ENCODE measurements around the gene PRKN. TPM values are rescaled to one million over a fixed set of nuclear protein-coding genes. Genes with fewer than 3 reads are reported as not detected.

The PRKN gene
- total and polyA plus RNA-seq, 9 of the 15 experiments (the other 6 are each of a cell fraction or from before 2014, with no cell fraction given), result 0.03 to 0.96 (median 0.15) TPM; not detected in 2

DNA sequence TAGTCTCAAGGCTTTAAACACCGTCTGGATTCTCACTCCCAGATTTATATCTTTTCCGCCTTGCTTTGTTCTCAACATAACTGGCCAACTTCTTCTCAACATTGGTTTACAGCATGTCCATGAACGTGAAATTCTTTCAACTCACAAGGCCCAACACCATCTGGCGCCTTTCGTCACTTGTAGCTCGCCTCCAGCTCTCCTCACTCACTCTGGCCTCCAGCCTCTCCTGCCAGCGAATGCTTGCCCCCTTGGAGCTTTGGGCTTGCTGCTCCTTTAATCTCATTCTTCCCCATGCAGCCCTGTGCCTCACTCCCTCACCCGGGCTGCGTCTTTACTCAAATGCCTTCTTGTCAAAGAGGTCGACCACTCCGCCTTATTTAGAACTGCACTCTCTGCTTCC is 324.5 kb downstream of the PRKN start (continued):
- TF ChIP-seq, protein P1, sequence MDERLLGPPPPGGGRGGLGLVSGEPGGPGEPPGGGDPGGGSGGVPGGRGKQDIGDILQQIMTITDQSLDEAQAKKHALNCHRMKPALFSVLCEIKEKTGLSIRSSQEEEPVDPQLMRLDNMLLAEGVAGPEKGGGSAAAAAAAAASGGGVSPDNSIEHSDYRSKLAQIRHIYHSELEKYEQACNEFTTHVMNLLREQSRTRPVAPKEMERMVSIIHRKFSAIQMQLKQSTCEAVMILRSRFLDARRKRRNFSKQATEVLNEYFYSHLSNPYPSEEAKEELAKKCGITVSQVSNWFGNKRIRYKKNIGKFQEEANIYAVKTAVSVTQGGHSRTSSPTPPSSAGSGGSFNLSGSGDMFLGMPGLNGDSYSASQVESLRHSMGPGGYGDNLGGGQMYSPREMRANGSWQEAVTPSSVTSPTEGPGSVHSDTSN (CRISPR knock-in tag; IDR thresholded peaks at IDR 0.05; ENCODE audit: low read depth), result no peak
- TF ChIP-seq, protein P1 (tag; conservative IDR thresholded peaks at IDR 0.05; ENCODE audit: low read depth), result no peak
- TF ChIP-seq ILK (tag; IDR thresholded peaks at IDR 0.05; ENCODE audit: borderline replicate concordance, low read depth), result no peak
- no peak for TF ChIP-seq PCBP2 (IDR thresholded peaks at IDR 0.05; ENCODE audit: low read depth, low read length, poor library complexity, severe bottlenecking)
- TF ChIP-seq, protein P2, sequence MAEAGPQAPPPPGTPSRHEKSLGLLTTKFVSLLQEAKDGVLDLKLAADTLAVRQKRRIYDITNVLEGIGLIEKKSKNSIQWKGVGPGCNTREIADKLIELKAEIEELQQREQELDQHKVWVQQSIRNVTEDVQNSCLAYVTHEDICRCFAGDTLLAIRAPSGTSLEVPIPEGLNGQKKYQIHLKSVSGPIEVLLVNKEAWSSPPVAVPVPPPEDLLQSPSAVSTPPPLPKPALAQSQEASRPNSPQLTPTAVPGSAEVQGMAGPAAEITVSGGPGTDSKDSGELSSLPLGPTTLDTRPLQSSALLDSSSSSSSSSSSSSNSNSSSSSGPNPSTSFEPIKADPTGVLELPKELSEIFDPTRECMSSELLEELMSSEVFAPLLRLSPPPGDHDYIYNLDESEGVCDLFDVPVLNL (CRISPR knock-in tag; IDR thresholded peaks at IDR 0.05; ENCODE audit: low read depth), result no peak
- no peak for TF ChIP-seq RBM39 (optimal IDR thresholded peaks at IDR 0.05; ENCODE audit: low read depth, low read length)

DNA sequence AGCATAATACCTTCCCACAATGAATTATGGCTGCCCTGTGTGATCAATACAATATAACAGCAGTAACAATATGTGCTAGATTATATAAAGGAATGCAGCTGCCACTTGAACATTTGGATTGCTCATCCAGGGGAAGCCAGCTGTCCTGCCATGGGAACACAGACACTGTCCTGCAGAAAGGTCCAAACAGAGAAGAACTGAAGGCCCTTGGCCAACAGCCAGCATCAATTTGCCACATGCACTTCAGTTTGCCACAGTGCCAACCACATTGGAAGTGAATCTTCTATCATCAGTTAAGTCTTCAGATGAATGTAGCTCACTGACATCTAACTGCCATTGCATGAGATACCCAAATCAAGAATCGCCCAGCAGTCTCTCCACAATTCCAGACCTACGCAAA is 332.4 kb downstream of the PRKN start:
- Histone ChIP-seq H3K9me1 (ENCODE audit: control insufficient read depth, insufficient read depth, low read length) (no peaks in the 10 kb centered on the region), H3K79me2 (ENCODE audit: control insufficient read depth, insufficient read depth, low read length) (no peaks in the 10 kb centered on the region), H3K4me3 (no peak overlapping the region), H3K4me1 (replicated peaks in 1 of 2; ENCODE audit: control insufficient read depth in 2 of 2, insufficient read depth in 2 of 2, low read length in 2 of 2) (no peaks in the 10 kb centered on the region), H4K20me1 (replicated peaks; ENCODE audit: control insufficient read depth, insufficient read depth, low read length) (no peaks in the 10 kb centered on the region), H3K9me3 (replicated peaks; ENCODE audit: control insufficient read depth, insufficient read depth, low read depth, low read length) (peaks cover 2% of the 10 kb centered on the region), H3K27me3 (ENCODE audit: control insufficient read depth in 2 of 2, insufficient read depth in 2 of 2, low read length in 2 of 2) (no peaks in the 10 kb centered on the region), H3K27ac (ENCODE audit: extremely low read depth, low read depth, low read length) (no peak overlapping the region), H3K4me2 (ENCODE audit: insufficient read depth, low read length) (no peak overlapping the region), H3K9ac (ENCODE audit: insufficient read depth in 1 of 2, low read depth in 2 of 2, low read length in 2 of 2) (no peak overlapping the region), H3K36me3 (ENCODE audit: control insufficient read depth, insufficient read depth, low read length) (no peaks in the 10 kb centered on the region), H2AFZ (ENCODE audit: low read depth, low read length) (no peak overlapping the region)
- DNase-seq (ENCODE audit: extremely low read depth in 1 of 4, low spot score in 3 of 4) (no peak), FAIRE-seq (no peak), ATAC-seq (no peak)
- in situ Hi-C loops (cut with MboI) (no loop called here), intact Hi-C loops (cut with micrococcal nuclease) (no loop called here)
- ChIA-PET POLR2A (interaction anchor here (0.5 kb wide), 1 partner anchor 10 kb away, joined by 4 read pairs; no protein-coding TSS in a partner anchor), CTCF (ENCODE audit: low intra/inter-chr PET ratio) (no interaction called here)
- BruUV-seq (replicated peaks), result no TSS peak
- 0% methylated on average over 2 of the region's 2 CpGs for WGBS (ENCODE audit: insufficient coverage, low coverage, missing lambda C conversion rate)
- no peak for TF ChIP-seq PHTF2 (CRISPR knock-in tag; IDR thresholded peaks at IDR 0.05)
- TF ChIP-seq, protein P3, sequence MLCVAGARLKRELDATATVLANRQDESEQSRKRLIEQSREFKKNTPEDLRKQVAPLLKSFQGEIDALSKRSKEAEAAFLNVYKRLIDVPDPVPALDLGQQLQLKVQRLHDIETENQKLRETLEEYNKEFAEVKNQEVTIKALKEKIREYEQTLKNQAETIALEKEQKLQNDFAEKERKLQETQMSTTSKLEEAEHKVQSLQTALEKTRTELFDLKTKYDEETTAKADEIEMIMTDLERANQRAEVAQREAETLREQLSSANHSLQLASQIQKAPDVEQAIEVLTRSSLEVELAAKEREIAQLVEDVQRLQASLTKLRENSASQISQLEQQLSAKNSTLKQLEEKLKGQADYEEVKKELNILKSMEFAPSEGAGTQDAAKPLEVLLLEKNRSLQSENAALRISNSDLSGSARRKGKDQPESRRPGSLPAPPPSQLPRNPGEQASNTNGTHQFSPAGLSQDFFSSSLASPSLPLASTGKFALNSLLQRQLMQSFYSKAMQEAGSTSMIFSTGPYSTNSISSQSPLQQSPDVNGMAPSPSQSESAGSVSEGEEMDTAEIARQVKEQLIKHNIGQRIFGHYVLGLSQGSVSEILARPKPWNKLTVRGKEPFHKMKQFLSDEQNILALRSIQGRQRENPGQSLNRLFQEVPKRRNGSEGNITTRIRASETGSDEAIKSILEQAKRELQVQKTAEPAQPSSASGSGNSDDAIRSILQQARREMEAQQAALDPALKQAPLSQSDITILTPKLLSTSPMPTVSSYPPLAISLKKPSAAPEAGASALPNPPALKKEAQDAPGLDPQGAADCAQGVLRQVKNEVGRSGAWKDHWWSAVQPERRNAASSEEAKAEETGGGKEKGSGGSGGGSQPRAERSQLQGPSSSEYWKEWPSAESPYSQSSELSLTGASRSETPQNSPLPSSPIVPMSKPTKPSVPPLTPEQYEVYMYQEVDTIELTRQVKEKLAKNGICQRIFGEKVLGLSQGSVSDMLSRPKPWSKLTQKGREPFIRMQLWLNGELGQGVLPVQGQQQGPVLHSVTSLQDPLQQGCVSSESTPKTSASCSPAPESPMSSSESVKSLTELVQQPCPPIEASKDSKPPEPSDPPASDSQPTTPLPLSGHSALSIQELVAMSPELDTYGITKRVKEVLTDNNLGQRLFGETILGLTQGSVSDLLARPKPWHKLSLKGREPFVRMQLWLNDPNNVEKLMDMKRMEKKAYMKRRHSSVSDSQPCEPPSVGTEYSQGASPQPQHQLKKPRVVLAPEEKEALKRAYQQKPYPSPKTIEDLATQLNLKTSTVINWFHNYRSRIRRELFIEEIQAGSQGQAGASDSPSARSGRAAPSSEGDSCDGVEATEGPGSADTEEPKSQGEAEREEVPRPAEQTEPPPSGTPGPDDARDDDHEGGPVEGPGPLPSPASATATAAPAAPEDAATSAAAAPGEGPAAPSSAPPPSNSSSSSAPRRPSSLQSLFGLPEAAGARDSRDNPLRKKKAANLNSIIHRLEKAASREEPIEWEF (CRISPR knock-in tag; IDR thresholded peaks at IDR 0.05), result no peak
- TF ChIP-seq, protein P4, sequence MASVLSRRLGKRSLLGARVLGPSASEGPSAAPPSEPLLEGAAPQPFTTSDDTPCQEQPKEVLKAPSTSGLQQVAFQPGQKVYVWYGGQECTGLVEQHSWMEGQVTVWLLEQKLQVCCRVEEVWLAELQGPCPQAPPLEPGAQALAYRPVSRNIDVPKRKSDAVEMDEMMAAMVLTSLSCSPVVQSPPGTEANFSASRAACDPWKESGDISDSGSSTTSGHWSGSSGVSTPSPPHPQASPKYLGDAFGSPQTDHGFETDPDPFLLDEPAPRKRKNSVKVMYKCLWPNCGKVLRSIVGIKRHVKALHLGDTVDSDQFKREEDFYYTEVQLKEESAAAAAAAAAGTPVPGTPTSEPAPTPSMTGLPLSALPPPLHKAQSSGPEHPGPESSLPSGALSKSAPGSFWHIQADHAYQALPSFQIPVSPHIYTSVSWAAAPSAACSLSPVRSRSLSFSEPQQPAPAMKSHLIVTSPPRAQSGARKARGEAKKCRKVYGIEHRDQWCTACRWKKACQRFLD (CRISPR knock-in tag; IDR thresholded peaks at IDR 0.05), result no peak
- no peak for TF ChIP-seq KHSRP (IDR thresholded peaks at IDR 0.05)
- no peak for TF ChIP-seq TAF15 (IDR thresholded peaks at IDR 0.05; ENCODE audit: low read depth, low read length)
